ENCODE measurements around the gene MYO10. TPM values are rescaled to one million over a fixed set of nuclear protein-coding genes. Genes with fewer than 3 reads are reported as not detected.

Gene MYO10
- total and polyA plus RNA-seq, 2 experiments from 2014 or later: 119 to 276 TPM

DNA sequence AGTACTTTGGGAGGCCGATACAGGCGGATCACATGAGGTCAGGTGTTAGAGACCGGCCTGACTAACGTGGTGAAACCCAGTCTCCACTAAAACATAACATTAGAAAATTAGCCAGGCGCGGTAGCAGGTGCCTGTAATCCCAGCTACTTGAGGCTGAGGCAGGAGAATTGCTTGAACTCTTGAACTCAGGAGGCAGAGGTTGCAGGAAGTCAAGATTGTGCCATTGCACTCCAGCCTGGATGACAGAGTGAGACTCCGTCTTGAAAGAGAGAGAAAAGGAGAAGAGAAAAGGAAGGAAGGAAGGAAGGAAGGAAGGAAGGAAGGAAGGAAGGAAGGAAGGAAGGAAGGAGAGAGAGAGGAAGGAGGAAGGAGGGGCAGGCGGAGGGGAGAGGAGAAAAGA lies 45.1 kb downstream of the MYO10 start:
- H3K27me3 ChIP-seq (ENCODE audit: insufficient read depth): no peaks in the 10 kb centered on the region
- H3K4me2 ChIP-seq: no peak overlapping the region
- Mint-ChIP-seq H3K27me3 (ENCODE audit: insufficient read depth, low read depth, poor library complexity) (peaks cover 16% of the 10 kb centered on the region), H3K4me3 (no peak overlapping the region), H3K36me3 (ENCODE audit: low read depth) (no peaks in the 10 kb centered on the region), H3K9me3 (no peaks in the 10 kb centered on the region), H3K27ac (no peak overlapping the region), H3K4me1 (peaks cover 59% of the 10 kb centered on the region)
- ATAC-seq: no peak
- H3K4me3 ChIP-seq: no peak overlapping the region
- no peaks in the 10 kb centered on the region for H3F3A ChIP-seq (replicated peaks; ENCODE audit: low read depth)
- peaks cover 6% of the 10 kb centered on the region; the same call in 1 of the 2 replicates for H4K20me1 ChIP-seq (replicated peaks; ENCODE audit: insufficient read depth)
- peaks cover 49% of the 10 kb centered on the region for H3K4me1 ChIP-seq (ENCODE audit: insufficient read depth)
- DNase-seq (ENCODE audit: low spot score): no peak
- H2AFZ ChIP-seq: no peak overlapping the region
- H3K79me2 ChIP-seq (replicated peaks; ENCODE audit: insufficient read depth): peaks cover 89% of the 10 kb centered on the region
- no peak overlapping the region for H3K27ac ChIP-seq (ENCODE audit: low read depth)
- no peaks in the 10 kb centered on the region for H3K9me2 ChIP-seq (ENCODE audit: insufficient read depth)
- TF ChIP-seq POLR2AphosphoS5 (IDR thresholded peaks at IDR 0.05; ENCODE audit: low read depth): no peak
- no peak for TF ChIP-seq CREB1 (CRISPR knock-in tag; IDR thresholded peaks at IDR 0.05; ENCODE audit: low read depth)
- no peak for TF ChIP-seq ZNF331 (CRISPR knock-in tag; IDR thresholded peaks at IDR 0.05; ENCODE audit: low read depth)
- no peak for TF ChIP-seq STAT1 (IDR thresholded peaks at IDR 0.05; ENCODE audit: unreplicated experiment)
- TF ChIP-seq ZNF114 (CRISPR knock-in tag; IDR thresholded peaks at IDR 0.05): no peak
- TF ChIP-seq NANOG (IDR thresholded peaks at IDR 0.05; ENCODE audit: borderline replicate concordance): no peak
- no peak for TF ChIP-seq EZH2phosphoT487 (IDR thresholded peaks at IDR 0.05; ENCODE audit: unreplicated experiment)
- TF ChIP-seq, protein P1, sequence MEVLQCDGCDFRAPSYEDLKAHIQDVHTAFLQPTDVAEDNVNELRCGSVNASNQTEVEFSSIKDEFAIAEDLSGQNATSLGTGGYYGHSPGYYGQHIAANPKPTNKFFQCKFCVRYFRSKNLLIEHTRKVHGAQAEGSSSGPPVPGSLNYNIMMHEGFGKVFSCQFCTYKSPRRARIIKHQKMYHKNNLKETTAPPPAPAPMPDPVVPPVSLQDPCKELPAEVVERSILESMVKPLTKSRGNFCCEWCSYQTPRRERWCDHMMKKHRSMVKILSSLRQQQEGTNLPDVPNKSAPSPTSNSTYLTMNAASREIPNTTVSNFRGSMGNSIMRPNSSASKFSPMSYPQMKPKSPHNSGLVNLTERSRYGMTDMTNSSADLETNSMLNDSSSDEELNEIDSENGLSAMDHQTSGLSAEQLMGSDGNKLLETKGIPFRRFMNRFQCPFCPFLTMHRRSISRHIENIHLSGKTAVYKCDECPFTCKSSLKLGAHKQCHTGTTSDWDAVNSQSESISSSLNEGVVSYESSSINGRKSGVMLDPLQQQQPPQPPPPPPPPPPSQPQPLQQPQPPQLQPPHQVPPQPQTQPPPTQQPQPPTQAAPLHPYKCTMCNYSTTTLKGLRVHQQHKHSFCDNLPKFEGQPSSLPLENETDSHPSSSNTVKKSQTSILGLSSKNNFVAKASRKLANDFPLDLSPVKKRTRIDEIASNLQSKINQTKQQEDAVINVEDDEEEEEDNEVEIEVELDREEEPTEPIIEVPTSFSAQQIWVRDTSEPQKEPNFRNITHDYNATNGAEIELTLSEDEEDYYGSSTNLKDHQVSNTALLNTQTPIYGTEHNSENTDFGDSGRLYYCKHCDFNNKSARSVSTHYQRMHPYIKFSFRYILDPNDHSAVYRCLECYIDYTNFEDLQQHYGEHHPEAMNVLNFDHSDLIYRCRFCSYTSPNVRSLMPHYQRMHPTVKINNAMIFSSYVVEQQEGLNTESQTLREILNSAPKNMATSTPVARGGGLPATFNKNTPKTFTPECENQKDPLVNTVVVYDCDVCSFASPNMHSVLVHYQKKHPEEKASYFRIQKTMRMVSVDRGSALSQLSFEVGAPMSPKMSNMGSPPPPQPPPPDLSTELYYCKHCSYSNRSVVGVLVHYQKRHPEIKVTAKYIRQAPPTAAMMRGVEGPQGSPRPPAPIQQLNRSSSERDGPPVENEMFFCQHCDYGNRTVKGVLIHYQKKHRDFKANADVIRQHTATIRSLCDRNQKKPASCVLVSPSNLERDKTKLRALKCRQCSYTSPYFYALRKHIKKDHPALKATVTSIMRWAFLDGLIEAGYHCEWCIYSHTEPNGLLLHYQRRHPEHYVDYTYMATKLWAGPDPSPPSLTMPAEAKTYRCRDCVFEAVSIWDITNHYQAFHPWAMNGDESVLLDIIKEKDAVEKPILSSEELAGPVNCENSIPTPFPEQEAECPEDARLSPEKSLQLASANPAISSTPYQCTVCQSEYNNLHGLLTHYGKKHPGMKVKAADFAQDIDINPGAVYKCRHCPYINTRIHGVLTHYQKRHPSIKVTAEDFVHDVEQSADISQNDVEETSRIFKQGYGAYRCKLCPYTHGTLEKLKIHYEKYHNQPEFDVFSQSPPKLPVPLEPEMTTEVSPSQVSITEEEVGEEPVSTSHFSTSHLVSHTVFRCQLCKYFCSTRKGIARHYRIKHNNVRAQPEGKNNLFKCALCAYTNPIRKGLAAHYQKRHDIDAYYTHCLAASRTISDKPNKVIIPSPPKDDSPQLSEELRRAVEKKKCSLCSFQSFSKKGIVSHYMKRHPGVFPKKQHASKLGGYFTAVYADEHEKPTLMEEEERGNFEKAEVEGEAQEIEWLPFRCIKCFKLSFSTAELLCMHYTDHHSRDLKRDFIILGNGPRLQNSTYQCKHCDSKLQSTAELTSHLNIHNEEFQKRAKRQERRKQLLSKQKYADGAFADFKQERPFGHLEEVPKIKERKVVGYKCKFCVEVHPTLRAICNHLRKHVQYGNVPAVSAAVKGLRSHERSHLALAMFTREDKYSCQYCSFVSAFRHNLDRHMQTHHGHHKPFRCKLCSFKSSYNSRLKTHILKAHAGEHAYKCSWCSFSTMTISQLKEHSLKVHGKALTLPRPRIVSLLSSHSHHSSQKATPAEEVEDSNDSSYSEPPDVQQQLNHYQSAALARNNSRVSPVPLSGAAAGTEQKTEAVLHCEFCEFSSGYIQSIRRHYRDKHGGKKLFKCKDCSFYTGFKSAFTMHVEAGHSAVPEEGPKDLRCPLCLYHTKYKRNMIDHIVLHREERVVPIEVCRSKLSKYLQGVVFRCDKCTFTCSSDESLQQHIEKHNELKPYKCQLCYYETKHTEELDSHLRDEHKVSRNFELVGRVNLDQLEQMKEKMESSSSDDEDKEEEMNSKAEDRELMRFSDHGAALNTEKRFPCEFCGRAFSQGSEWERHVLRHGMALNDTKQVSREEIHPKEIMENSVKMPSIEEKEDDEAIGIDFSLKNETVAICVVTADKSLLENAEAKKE (CRISPR knock-in tag; IDR thresholded peaks at IDR 0.05): no peak
- no peak for TF ChIP-seq JUNB (IDR thresholded peaks at IDR 0.05; ENCODE audit: unreplicated experiment)
- no peaks in the 10 kb centered on the region for H3K36me3 ChIP-seq (ENCODE audit: insufficient read depth)

All from GM23338 (cell line).